HK-2 (cell line): ENCODE measurements around the gene SPON1.
A peak's percentile ranks its signal among the peaks of the same experiment; 100 is the strongest.

Experiments
- DNase-seq: peaks from one replicate; pipeline ENCODE4 v3.0.0-alpha.2; 2018; ENCODE audit not compliant: unreplicated experiment

Gene SPON1

DNA sequence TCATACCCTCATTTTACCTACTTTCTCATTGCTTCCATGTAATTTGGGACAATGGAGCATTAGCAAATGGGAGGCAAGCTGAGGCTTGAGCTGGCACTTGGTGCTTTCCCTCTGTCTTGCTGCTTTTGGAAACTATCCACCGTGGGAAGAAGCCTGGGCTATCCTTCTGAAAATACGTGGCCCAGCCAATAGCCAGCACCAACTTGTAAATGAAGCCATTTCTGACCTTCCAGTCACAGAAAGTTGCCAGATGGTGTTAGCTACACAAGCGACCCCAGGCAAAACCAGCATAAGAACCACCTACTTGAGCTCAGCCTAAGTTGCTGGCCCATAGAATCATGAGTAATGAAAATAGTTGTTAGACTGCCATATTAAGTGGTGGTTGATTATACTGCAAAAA is 18.5 kb upstream of the SPON1 start:
- DNase-seq: no peak

DNA sequence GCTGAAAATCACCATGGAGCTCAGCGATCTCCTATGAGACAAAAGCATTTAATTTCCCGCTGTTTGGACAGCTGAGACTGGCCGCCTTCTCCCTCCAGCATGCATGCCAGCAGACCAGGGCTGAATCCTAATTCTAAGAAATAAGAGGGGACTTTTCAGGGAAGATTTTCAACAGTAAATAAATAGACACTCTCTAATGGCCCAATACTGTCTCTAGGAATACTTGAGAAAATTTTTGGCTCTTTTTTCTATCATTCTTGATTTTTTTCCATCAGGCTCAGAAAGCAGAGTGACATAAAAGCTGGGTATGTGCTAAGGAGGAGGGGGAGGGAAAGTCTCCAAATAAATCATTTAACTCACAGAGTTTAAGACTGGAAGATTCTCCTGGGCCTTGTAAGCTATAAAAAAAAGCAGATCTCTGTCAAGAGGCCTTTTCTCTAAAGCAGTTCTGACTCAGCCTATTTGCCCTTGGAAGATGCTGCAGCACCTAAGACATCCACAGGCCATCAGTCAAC is 17.6 kb upstream of the SPON1 start:
- no peak for DNase-seq

DNA sequence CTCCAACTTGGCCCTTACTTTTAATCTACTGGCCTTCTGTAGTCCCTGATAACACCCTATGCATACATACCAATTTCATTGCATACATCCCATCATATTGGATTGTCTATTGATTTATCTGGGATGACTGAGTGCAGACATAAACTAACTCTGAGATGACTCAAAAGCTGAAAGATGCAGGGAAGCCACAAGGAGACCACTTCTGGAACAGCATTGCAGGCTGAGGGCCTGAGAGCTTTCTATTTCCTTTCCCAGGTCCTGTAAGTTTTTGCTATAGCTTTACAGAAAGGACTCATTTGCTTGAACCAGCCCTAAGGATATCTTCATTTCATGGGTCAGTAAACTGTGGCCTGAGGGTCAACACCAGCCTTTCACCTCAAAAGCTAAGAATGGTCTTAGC is 15.1 kb upstream of the SPON1 start:
- no peak for DNase-seq

DNA sequence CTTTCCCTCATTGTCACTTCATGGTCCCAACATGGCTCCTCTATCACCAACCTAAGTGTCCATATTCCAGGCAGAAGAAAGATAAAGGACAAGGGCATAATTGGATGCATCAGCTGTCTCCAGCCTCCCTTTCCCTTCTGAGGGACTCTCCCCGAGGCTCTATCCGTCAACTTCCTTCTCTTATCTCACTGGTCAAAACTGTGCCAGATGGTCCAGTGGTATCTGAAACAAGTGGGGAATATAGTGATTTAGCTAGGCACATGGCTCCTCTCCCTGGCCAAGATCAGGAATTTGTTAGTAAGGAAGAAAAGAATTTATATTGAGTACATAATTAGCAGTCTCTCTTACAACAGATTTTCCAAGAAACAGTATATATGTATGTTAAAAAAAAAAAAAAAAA is 12.6 kb upstream of the SPON1 start:
- DNase-seq: no peak

DNA sequence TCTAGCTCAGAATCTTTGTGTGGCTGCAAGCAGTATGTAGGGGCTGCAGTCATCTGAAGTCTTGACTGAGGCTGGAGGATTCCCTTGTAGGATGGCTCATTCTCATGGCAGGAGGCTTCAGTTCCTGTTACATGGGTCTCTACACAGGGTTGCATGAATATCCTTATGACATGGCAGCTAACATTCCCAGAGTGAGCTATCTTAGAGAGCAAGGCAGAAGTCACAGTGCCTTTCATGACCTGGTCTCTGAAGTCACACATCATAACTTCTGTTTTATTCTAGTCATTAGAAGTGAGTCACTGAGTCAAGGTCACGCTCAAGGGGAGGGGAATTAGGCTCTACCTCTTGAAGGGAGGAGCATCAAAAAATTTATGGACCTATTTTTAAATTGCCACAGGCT is 10.3 kb upstream of the SPON1 start:
- DNase-seq: no peak

DNA sequence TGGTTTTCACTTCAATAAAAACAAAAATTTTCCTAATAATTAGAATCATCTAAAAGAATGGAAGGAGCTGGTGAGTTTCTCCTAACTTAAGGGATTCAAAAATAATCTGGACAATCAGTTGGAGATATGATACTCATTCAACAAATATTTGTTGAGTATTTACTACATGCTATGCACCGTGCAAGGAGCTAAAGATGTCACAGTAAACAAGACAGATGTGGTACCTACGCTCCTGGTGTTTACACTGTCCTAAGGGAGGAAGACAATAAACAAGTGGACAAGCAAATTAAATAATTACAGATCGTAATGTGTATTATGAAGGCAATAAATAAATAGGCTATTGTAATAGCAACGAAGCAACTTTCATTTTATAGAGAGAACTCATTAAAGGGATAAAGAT is 9.9 kb upstream of the SPON1 start:
- no peak for DNase-seq

DNA sequence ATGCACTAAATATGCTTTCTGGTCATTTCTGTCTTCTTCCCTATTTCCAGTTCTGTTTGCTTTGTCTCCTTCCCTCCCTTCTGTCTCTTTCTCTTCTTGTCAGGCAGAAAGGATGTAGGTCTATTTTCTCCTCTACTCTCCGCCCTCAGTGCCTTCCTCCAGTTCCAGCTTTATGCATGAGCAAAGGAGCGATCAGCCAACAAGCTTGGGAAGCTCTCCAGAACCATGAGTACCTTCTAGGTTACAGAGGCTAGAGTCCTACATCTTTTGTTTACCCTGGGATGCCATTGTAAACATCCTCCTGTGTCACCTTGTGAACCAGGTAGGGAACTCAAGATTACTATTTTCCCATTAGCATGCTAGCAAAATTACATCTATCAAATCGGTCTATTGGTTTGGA is 7.9 kb upstream of the SPON1 start:
- DNase-seq: no peak

DNA sequence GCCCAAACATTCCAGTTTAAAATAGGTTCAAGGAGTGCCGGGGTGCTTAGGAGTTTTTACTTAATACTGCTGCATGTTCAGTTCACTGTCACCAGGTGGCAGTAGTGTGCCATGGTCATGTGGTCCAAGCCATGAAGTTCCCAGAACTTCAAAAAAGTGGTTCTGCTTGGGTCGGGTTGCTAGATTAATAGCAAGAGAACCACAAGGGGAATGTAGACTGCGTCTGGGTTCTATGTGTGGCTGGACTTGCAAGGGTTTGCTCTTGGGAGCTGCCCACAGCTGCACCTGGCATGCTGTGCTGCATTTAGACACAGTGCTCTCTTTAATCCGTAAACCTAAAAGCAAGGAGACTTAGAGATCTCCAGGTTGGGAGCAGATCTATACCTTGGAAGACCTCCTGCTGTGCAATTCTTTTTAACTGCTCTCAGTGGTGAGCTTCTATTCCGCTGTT is 6.5 kb upstream of the SPON1 start:
- DNase-seq: peak; percentile 16

DNA sequence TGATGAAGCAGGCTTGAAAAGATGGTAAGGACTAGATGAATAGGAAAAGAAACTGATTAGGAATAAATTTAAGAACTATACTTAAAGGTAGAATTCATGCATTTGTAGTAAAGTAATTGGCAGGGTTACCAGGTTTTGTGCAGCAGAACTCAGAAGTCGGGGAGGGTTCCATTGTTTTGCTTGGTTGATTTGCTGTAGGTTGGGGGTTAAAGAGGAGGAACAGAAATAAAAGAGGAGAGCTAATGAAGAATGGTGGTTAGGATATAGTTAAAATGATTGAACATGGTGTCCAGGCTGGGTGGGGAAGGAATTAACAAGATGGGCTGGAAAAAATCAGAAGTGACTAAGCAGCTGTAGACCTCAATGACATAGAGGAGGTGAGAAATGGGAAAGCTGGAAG is 5.5 kb upstream of the SPON1 start:
- DNase-seq: no peak

DNA sequence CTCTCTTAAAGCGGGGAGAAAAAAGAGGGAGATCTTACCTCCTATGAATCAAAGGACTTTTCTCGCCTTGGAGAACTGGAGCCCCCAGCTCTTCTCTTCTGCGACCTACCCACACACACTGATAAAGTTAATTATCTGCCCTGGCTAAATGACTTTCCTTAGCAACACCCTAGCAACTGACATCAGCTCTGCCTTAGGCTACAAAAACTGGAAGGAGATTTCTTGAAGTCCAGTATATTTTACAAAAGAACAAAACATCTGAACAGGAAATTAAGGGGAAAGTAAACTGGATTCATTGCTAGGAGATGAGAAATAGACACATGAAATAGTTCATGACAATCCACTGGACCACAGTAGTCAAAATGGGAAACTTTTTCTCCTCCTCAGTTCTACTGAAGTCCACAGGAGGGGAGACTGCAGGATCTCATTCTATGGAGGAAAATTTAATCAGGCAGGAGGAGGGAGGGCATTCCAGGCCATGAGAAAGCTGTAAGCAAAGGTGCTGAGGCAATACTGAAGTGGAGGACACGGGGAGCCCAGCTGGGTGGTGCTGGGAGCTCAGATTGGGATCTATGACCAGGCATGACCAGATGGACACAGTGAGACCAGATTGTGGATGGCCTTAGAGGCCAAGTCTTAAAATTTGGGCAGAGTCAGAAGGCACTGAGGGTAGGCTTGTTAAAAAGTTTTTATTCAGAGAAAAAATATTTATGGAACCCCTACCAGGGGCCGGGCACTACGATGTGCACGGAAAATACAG is 3.7 kb upstream of the SPON1 start:
- no peak for DNase-seq

DNA sequence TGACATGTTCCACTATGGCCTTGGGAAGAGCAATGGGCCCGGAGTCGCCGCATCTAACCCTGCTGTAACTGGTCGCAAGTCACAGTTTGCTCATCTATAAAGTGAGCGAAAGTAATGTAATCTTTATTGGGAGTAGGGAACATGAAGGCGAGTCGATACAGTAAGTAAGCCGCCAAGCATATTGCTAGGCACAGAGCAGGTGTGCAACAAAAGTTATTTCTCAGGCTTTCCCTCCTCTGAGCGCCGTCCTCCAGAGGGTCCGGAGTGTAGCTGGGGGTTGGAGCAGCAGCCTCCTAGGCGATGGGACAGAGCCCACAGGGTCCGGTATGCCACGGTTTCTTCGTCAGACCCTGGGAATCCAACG is 343 bp upstream of the SPON1 start:
- DNase-seq: no peak

DNA sequence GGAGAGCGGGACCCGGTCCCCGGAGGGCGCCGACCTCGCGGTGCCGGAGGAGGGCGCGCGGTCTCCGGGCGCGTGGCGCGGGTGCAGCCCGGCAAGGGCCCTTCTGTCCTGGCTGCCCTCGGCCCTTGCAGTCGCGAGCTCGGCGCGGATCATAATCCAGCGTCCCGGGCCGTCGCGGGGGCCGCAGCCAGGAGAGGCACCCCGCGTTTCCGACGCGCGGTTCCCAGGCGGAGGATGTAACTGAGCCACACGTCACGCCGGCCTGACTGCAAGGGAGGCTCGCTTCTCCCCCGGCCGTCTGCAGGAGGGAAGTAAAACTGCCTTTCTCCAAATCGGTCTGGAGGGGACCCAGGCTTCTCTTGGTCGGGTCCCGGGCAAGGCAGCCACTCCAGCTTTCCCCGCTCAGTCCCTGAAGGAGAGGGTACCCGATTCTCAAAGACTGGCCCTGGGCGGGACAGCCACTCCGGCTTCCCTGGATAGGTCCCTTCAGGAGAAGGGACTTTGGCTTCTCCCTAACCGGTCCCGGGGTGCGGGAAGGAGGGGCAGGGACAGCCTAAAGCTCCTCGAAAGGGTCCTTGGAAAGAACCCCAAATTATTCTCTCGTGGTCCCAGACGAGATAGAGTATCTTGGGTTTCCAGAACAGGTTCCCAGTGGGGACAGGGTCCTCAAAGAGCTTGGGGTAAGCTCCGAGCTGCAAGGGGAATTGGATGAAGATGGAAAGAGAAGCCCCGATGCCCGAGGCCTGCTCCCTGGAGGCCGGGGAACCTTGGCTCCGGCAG is 836 bp downstream of the SPON1 start:
- no peak for DNase-seq

DNA sequence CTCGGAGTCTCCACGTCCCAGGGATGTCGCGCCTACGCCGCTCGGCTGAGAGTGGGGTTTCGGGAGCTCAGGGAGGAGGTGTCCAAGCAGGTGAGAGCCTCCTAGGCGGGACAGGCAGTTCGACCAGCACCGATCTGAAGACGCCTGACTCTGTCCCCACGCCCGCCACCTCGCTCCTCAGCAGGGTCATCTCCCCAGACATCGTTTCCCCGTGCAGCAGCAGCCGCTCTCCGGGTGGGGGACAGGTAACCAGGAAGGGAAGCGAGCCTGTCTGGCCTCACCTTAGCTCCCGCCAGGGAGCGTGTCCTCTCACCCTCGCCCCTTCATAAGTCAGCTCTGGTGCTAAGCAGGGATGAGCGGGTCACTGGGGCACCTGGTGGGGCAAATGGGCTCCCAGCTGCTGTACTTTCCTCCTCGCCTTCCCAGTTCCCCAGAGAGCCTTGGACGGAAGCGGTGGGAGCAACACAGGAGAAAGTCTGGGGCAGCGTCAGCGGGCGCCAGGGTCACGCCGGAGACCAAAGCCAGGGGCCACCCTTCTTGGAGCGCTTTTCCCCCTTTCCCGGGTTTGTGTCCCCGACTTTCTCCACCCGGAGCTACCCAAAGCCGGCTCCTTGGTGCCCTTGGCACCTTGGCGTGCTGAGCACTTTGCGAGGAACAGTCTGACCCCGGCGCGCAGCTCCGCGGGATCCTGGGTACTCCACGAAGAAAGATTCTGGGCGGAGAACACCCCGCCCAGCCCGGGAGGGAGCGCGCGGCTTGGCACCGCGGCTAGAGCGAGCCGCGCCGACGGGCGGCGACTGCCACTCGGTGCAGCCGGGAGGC is 1.6 kb downstream of the SPON1 start:
- DNase-seq: no peak

DNA sequence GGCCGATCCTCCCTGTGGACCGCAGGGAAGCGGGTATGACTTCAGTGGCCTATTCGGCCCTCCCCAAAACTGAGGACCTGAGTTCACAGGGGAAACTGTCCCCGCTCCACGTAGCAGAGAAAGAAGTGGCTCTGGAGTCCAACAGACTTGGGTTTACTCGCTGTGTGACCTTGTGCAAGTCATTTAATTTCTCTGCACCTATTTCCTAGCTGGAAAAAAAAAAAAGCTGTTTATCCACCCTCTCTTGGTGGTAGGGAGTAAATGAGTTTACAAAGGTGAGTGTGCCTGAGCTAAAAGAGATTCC is 2.2 kb downstream of the SPON1 start:
- DNase-seq: no peak

DNA sequence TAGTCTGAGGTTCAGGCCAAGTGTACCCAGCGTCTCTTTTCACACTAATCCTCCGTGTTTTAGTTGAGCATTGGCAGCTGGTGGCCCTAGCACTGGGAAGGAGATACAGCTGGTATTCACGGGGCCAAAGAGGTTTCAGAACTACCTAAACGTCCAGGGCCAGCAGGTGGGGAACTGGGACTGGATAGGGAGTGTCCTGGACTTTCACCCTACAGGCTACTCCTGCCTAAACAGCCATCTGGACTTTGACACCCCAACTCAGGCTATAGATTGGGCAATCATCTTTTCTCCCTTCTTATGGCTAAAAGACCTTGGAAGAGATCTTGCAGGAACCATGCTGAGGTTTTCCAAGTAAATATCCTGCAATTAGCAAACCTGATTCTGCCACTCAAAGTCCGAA is 2.8 kb downstream of the SPON1 start:
- DNase-seq: no peak

DNA sequence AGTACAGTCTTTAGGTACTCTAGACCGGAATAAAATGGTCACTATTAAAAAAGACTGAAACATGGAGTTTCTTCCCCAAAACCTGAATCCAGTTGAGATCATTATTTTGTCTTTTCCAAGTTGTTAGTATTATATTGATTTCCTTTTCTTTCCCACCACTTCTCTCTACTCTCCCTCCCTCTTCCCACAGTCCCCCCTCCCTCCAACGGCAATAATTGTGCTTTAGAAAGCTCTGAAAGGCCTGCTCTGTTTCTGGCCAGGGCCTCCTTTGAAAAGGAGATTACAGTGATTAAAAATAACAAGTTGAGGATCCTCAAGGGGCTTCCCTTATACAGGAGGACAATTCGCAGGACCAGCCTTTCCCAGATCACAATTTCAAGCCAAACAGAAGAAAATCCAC is 3.5 kb downstream of the SPON1 start:
- DNase-seq: no peak

DNA sequence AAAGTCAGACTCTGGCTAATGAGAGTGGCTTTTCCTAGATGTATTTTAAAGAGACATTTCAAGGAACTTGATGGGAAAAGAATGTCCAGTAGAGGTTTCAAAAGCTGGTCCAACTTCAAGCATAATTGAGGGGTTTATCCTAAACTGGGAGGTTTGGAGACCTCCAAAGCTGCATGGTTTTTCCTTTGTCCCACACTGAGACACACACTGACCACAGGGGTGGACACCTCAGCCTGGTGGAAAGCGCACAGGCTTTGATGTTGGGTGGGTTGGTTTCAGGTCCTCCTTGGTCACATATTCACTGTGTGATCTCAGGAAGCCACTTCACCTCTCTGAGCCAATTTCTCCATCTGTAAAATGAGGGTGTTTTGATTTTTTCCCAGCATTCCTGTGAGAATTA is 4.0 kb downstream of the SPON1 start:
- no peak for DNase-seq

DNA sequence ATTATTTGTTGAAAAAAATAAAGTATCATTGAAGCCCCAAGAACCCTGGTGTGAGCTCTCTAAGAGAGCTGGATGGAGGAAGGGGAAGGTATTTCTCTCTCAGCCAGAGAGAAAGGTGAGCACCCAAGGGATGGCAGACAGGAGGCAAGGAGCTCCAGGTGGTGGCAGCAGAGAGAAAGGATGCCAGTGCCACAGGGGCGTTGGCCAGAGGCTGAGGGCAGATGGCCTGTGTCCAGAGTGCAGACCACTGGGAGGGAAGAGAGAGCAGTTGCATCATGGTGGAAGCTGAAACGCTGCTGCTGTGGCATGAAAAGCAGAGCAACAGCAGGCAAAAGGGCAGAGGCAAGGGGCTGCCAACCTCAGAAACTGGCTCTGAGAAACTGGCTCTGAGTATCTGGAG is 8.5 kb downstream of the SPON1 start:
- DNase-seq: no peak

DNA sequence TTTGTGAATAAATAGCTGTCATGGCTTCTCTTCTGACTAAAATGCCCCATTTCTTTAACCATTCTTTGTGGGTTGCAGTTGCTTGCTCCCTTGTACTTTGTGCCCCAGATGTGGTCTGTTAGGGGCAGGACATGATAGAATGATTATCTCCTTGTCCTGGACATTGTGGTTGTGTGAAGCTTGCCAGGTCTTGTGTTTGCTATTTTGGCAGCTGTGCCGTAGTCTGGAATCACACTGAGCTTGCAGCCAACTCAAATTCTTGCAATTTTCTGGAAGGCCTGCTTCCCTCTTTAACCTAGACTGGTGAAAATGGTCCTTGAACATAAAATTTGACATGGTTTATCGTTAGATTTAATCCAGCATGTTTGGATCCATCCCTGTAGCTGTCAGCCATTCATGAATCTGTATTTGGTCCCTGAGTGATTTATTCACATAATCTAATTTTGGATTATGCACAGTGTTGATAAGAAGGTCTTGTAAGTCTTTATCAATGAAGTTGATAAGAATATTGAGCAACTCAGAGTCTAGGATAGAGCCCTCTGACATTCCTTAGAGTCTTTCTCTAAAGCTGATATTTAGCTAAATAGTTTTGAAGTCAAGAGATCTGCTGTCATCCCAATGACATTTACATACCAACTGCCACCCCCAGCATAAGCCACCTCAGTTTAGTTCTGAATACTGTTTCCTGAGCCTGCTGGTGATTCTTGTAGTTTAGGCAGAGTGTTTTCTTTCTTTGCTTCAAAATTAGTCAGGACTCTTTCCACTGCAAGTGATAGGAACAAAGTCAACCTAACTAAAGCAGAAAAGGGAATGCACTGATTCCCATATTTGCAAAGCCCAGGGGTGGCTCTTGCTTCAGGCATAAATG is 9.8 kb downstream of the SPON1 start:
- no peak for DNase-seq

DNA sequence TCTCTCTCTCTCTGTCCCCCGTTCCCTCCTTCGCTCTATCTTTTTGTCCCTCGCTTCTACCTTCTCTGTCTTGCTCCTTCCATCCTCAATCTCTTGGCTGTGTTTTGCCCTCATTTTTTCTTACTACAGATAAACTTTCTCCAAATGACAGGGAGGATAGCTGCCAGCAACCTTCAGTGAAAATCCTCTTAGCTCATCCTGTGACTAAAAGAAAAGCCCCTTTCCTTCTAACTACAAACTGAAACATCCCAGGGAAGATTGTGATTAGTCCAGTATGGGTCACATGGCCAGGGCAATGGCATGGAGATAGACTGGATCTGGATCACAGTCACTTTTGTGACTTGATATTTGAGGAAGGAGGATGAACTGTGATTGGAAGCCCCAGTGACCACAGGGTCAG is 10.4 kb downstream of the SPON1 start:
- no peak for DNase-seq

DNA sequence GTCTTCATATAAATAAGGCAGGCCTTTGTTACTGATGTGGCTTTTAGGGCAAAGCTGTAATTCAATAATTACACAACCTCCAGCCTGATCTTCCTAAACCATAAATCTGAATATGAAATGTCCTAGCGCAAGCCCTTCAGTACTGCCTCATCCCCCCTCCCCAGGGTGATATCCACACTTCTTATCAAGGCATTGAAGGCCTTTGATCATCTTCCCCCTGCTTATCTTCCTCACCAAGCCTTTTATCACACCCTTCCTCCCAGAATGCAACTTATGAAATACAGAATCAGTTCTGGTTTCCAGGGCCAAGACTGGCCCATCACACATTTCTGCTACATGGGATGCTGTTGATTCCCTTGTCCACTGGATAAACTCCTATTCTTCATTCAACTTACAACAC is 12.1 kb downstream of the SPON1 start:
- no peak for DNase-seq
